Peyer's patch (tissue), 4 donors: ENCODE results near the gene SLC22A7.

Source experiments
- POLR2A ChIP-seq, 2 donors: fragments of 450-650 bp; IDR thresholded peaks; one replicate each; pipeline ENCODE4 v1.5.1; 2017; ENCODE audit warnings: antibody characterized with exemption in 2 of 2, mild to moderate bottlenecking in 2 of 2, moderate library complexity in 2 of 2
- TF ChIP-seq, protein P1 (sequence below), 6 experiments: fragments of 450-650 bp in 4 of 6; fragments of 200-600 bp in 2 of 6; sonication (generic) in 1 of 6; IDR thresholded peaks; one replicate each; pipeline ENCODE4 v1.5.1; 2017 to 2019; ENCODE audit warnings: antibody characterized with exemption in 6 of 6, mild to moderate bottlenecking in 3 of 6, moderate library complexity in 1 of 6

DNA sequence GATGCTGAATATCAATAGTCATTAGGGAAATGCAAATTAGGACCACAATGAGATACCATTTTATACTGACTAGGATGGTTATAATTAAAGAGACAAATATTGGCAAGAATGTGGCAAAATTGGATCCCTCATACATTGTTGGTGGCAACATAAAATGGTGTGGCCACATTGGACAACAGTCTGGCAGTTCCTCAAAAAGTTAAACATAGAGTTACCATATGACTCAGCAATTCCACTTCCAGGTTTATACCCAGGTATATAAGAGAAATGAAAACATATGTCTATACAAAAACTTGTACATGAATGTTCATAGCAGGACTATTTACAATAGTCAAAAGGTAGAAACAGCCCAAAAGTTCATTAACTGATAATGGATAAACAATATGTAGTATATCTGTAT is 12.6 kb downstream of the SLC22A7 start:
- TF ChIP-seq POLR2A (IDR thresholded peaks at IDR 0.05): no peak
- TF ChIP-seq, protein P1, sequence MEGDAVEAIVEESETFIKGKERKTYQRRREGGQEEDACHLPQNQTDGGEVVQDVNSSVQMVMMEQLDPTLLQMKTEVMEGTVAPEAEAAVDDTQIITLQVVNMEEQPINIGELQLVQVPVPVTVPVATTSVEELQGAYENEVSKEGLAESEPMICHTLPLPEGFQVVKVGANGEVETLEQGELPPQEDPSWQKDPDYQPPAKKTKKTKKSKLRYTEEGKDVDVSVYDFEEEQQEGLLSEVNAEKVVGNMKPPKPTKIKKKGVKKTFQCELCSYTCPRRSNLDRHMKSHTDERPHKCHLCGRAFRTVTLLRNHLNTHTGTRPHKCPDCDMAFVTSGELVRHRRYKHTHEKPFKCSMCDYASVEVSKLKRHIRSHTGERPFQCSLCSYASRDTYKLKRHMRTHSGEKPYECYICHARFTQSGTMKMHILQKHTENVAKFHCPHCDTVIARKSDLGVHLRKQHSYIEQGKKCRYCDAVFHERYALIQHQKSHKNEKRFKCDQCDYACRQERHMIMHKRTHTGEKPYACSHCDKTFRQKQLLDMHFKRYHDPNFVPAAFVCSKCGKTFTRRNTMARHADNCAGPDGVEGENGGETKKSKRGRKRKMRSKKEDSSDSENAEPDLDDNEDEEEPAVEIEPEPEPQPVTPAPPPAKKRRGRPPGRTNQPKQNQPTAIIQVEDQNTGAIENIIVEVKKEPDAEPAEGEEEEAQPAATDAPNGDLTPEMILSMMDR (IDR thresholded peaks at IDR 0.05): no peak
